HG03103 (cell line): Measurements from ENCODE around the gene PNPLA7.
"Not testable (repeated sequence)": the region's sequence is repeated elsewhere in the genome, so short reads cannot be mapped to it uniquely, and the experiment has no call there.

ENCODE experiments used
- ATAC-seq: cut with Tn5 transposase; IDR thresholded peaks from one replicate; pipeline ENCODE4 v1.9.1; 2021; ENCODE audit warnings: low read depth; ENCODE audit not compliant: unreplicated experiment

Gene PNPLA7

GRCh38 chr9:137516144-137516917, 33.9 kb downstream of the PNPLA7 start:
- ATAC-seq = no peak

GRCh38 chr9:137515338-137515724, 34.9 kb downstream of the PNPLA7 start:
- ATAC-seq = no peak

GRCh38 chr9:137514691-137515337, 35.4 kb downstream of the PNPLA7 start:
- no peak for ATAC-seq

GRCh38 chr9:137513801-137514570, 36.2 kb downstream of the PNPLA7 start:
- ATAC-seq = not testable (repeated sequence)

GRCh38 chr9:137513136-137513535, 37.1 kb downstream of the PNPLA7 start:
- ATAC-seq = not testable (repeated sequence)

- ATAC-seq = no peak
Observed at GRCh38 chr9:137511758-137512463, 38.3 kb downstream of the PNPLA7 start.

- ATAC-seq = not testable (repeated sequence)
Observed at GRCh38 chr9:137511126-137511525, 39.1 kb downstream of the PNPLA7 start.

GRCh38 chr9:137509198-137509597, 41.0 kb downstream of the PNPLA7 start:
- ATAC-seq = no peak

- ATAC-seq = no peak
Observed at GRCh38 chr9:137506702-137507171, 43.5 kb downstream of the PNPLA7 start.

- ATAC-seq = no peak
Observed at GRCh38 chr9:137506274-137506673, 43.9 kb downstream of the PNPLA7 start.

GRCh38 chr9:137505421-137506140, 44.6 kb downstream of the PNPLA7 start:
- ATAC-seq = no peak

- ATAC-seq = no peak
Observed at GRCh38 chr9:137504432-137504777, 45.8 kb downstream of the PNPLA7 start.

- ATAC-seq = no peak
Observed at GRCh38 chr9:137502008-137502911, 47.9 kb downstream of the PNPLA7 start.

GRCh38 chr9:137501457-137501856, 48.7 kb downstream of the PNPLA7 start:
- no peak for ATAC-seq

GRCh38 chr9:137500666-137501397, 49.4 kb downstream of the PNPLA7 start:
- no peak for ATAC-seq

- no peak for ATAC-seq
Observed at GRCh38 chr9:137499858-137500661, 50.1 kb downstream of the PNPLA7 start.

- no peak for ATAC-seq
Observed at GRCh38 chr9:137499416-137499815, 50.8 kb downstream of the PNPLA7 start.

GRCh38 chr9:137498720-137499150, 51.5 kb downstream of the PNPLA7 start:
- no peak for ATAC-seq
